ENCODE measurements around the gene ATP6V0A4.
"Not testable (repeated sequence)": the region's sequence is repeated elsewhere in the genome, so short reads cannot be mapped to it uniquely, and the experiment has no call there.

ATP6V0A4 gene

GRCh38 chr7:138801256-138801655, 3.3 kb upstream of the ATP6V0A4 start:
- no peak for DNase-seq

- DNase-seq = no peak
These were observed 1.5 kb upstream of the ATP6V0A4 start for GRCh38 chr7:138799336-138800000.

- DNase-seq = no peak
These were observed 840 bp upstream of the ATP6V0A4 start for GRCh38 chr7:138798836-138799235.

GRCh38 chr7:138797046-138797445, 950 bp downstream of the ATP6V0A4 start:
- DNase-seq = not testable (repeated sequence)

- DNase-seq = no peak
These were observed 1.9 kb downstream of the ATP6V0A4 start for GRCh38 chr7:138796038-138796615.

- no peak for DNase-seq
These were observed 12.2 kb downstream of the ATP6V0A4 start for GRCh38 chr7:138785587-138786437.

- no peak for DNase-seq
These were observed 13.3 kb downstream of the ATP6V0A4 start for GRCh38 chr7:138784692-138785091.

GRCh38 chr7:138781004-138781403, 17.0 kb downstream of the ATP6V0A4 start:
- no peak for DNase-seq

GRCh38 chr7:138776166-138776833, 21.7 kb downstream of the ATP6V0A4 start:
- DNase-seq = no peak

GRCh38 chr7:138773817-138774216, 24.2 kb downstream of the ATP6V0A4 start:
- DNase-seq = no peak

- no peak for DNase-seq
These were observed 24.8 kb downstream of the ATP6V0A4 start for GRCh38 chr7:138773176-138773575.

GRCh38 chr7:138770904-138771303, 27.1 kb downstream of the ATP6V0A4 start:
- no peak for DNase-seq

- DNase-seq = no peak
These were observed 29.8 kb downstream of the ATP6V0A4 start for GRCh38 chr7:138768241-138768640.

GRCh38 chr7:138756591-138757242, 41.3 kb downstream of the ATP6V0A4 start:
- DNase-seq = no peak

GRCh38 chr7:138755842-138756590, 42.0 kb downstream of the ATP6V0A4 start:
- no peak for DNase-seq

GRCh38 chr7:138755331-138755747, 42.7 kb downstream of the ATP6V0A4 start:
- no peak for DNase-seq

GRCh38 chr7:138753610-138754009, 44.4 kb downstream of the ATP6V0A4 start:
- DNase-seq = no peak

GRCh38 chr7:138753150-138753518, 44.9 kb downstream of the ATP6V0A4 start:
- DNase-seq = no peak

- DNase-seq = peak; percentile 86
These were observed 45.4 kb downstream of the ATP6V0A4 start for GRCh38 chr7:138752518-138753149.

GRCh38 chr7:138750901-138751464, 47.0 kb downstream of the ATP6V0A4 start:
- no peak for DNase-seq

- no peak for DNase-seq
These were observed 47.5 kb downstream of the ATP6V0A4 start for GRCh38 chr7:138750473-138750872.
